OCI-LY3 (cell line): ENCODE measurements around the gene SDR42E1.

Experiments used
- H2AFZ ChIP-seq: fragments of 200-600, 300-600 bp; shearing (Covaris generic); 2 replicates; pipeline ENCODE4 v1.6.0; 2014; ENCODE audit warnings: antibody characterized with exemption, low read depth, low read length
- H3K27ac ChIP-seq: fragments of 200-600, 300-600 bp; sonication (generic); 2 replicates; pipeline ENCODE4 v1.5.1; 2014; ENCODE audit warnings: mild to moderate bottlenecking, low read length, moderate library complexity, mixed read lengths
- H3K27me3 ChIP-seq: fragments of 200-600, 300-600 bp; sonication (generic); 2 replicates; pipeline ENCODE4 v1.6.1; 2014; ENCODE audit warnings: low read depth, low read length, mixed read lengths
- H3K36me3 ChIP-seq: fragments of 200-600, 300-600 bp; sonication (generic); replicated peaks from 2 replicates; pipeline ENCODE3; 2014; ENCODE audit warnings: low read depth, low read length, mixed read lengths
- H3K4me1 ChIP-seq: fragments of 300-600, 200-600 bp; sonication (generic); 2 replicates; pipeline ENCODE4 v1.6.1; 2014; ENCODE audit warnings: low read length, mixed read lengths
- H3K4me2 ChIP-seq: fragments of 200-600, 300-600 bp; sonication (generic); 2 replicates; pipeline ENCODE4 v1.6.1; 2014; ENCODE audit warnings: low read length, mixed read lengths
- H3K4me3 ChIP-seq: fragments of 300-600, 200-600 bp; sonication (generic); 2 replicates; pipeline ENCODE4 v1.5.1; 2014; ENCODE audit warnings: antibody characterized with exemption, mild to moderate bottlenecking, low read length, moderate library complexity
- H3K79me2 ChIP-seq: fragments of 300-600, 200-600 bp; shearing (Covaris generic); 2 replicates; pipeline ENCODE4 v1.6.1; 2014; ENCODE audit warnings: mild to moderate bottlenecking, low read length, mixed read lengths
- H3K9ac ChIP-seq: fragments of 300-600, 200-600 bp; shearing (Covaris generic); 2 replicates; pipeline ENCODE4 v1.6.0; 2014; ENCODE audit warnings: mild to moderate bottlenecking, low read length, moderate library complexity
- H3K9me3 ChIP-seq: fragments of 200-600, 300-600 bp; shearing (Covaris generic); 2 replicates; pipeline ENCODE4 v1.6.1; 2014; ENCODE audit warnings: low read length, mixed read lengths; ENCODE audit not compliant: insufficient read depth
- H4K20me1 ChIP-seq: fragments of 200-600, 300-600 bp; sonication (generic); 2 replicates; pipeline ENCODE4 v1.6.1; 2016; ENCODE audit warnings: low read length, mixed read lengths; ENCODE audit not compliant: insufficient read depth
- EZH2phosphoT487 ChIP-seq: fragments of 200-600 bp; shearing (Covaris generic); IDR thresholded peaks from 2 replicates; pipeline ENCODE4 v1.6.1; 2018; ENCODE audit warnings: antibody characterized with exemption, mixed run types, low read depth
- TF ChIP-seq, protein P1 (sequence below): fragments of 200-600, 300-600 bp; sonication (generic); IDR thresholded peaks from 2 replicates; pipeline ENCODE4 v1.5.1; 2014; ENCODE audit warnings: antibody characterized with exemption, low read length, low read depth

Gene SDR42E1, protein sequence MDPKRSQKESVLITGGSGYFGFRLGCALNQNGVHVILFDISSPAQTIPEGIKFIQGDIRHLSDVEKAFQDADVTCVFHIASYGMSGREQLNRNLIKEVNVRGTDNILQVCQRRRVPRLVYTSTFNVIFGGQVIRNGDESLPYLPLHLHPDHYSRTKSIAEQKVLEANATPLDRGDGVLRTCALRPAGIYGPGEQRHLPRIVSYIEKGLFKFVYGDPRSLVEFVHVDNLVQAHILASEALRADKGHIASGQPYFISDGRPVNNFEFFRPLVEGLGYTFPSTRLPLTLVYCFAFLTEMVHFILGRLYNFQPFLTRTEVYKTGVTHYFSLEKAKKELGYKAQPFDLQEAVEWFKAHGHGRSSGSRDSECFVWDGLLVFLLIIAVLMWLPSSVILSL

DNA sequence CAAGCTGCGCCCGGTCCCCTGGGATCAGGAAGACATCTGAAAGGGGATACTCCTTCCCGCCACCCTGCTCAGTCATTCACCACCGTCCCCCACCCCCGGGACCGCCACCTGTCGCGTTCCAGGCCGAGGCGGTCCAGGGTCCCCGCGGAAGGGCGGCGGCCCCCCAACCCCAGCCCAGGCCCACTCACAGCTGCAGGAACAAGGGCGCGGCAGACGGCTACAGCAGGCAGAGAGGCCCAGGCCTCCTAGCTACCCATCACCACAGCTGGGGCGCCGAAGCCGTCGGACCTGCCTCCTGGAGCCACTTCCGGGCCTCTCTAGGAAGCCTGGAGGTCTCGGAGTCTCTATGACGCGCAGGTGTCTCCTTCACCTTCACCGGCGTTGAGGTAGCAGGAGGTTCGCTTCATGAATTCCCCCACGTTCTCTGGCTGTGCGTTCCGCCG lies at the start of gene SDR42E1:
SDR42E1 (minus strand) TSS at position 272 of the 443 bp plus-strand sequence. CDS start 10,612 bp downstream, outside the sequence.
- TF ChIP-seq, protein P1, sequence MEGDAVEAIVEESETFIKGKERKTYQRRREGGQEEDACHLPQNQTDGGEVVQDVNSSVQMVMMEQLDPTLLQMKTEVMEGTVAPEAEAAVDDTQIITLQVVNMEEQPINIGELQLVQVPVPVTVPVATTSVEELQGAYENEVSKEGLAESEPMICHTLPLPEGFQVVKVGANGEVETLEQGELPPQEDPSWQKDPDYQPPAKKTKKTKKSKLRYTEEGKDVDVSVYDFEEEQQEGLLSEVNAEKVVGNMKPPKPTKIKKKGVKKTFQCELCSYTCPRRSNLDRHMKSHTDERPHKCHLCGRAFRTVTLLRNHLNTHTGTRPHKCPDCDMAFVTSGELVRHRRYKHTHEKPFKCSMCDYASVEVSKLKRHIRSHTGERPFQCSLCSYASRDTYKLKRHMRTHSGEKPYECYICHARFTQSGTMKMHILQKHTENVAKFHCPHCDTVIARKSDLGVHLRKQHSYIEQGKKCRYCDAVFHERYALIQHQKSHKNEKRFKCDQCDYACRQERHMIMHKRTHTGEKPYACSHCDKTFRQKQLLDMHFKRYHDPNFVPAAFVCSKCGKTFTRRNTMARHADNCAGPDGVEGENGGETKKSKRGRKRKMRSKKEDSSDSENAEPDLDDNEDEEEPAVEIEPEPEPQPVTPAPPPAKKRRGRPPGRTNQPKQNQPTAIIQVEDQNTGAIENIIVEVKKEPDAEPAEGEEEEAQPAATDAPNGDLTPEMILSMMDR, result no peak
- TF ChIP-seq EZH2phosphoT487, result no peak

DNA sequence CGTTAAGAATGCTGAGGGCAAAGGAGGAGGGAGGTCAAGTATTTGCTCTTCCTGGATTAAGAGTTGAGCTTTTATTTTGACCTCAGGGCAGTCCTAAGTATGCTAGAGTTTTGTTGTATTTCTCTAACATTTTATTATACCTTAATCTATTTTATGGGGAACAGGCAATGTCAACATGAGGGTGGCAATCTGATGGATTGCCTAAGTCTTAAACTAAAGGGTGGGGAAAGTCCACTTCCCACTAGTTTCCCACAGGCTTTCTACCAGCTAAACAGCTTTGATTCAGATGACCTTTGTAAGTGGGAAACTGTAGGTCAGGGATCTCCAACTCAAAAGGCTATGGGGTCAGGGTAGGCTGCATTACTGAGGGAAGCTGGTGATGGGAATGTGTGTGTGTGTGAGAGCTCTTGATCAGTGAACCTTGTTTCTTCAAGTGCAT lies 48.7 kb upstream of the SDR42E1 start:
- Histone ChIP-seq H3K4me1 (no peaks in the 10 kb centered on the region), H4K20me1 (no peaks in the 10 kb centered on the region), H3K27ac (no peak overlapping the region), H3K4me3 (no peak overlapping the region), H3K79me2 (no peaks in the 10 kb centered on the region), H3K36me3 (no peaks in the 10 kb centered on the region), H3K27me3 (peaks cover 53% of the 10 kb centered on the region), H3K9me3 (no peaks in the 10 kb centered on the region), H3K9ac (no peak overlapping the region), H2AFZ (no peak overlapping the region), H3K4me2 (no peak overlapping the region)
- TF ChIP-seq, protein P1, result no peak
- no peak for TF ChIP-seq EZH2phosphoT487

More for the DNA sequence above, at the start of gene SDR42E1:
- Histone ChIP-seq H3K4me2 (peak within 1 kb of the TSS; percentile 84), H3K27me3 (peaks cover 7% of the 10 kb centered on the region; the same call in 1 of the 2 replicates), H4K20me1 (no peaks in the 10 kb centered on the region), H3K36me3 (peaks cover 3% of the 10 kb centered on the region), H3K27ac (no peak within 1 kb of the TSS), H2AFZ (peak within 1 kb of the TSS; percentile 100), H3K4me3 (peak within 1 kb of the TSS; percentile 93), H3K79me2 (no peaks in the 10 kb centered on the region), H3K9ac (peak within 1 kb of the TSS; percentile 69), H3K4me1 (peaks cover 8% of the 10 kb centered on the region; the same call in 1 of the 2 replicates), H3K9me3 (peaks cover 9% of the 10 kb centered on the region; the same call in 1 of the 2 replicates)

DNA sequence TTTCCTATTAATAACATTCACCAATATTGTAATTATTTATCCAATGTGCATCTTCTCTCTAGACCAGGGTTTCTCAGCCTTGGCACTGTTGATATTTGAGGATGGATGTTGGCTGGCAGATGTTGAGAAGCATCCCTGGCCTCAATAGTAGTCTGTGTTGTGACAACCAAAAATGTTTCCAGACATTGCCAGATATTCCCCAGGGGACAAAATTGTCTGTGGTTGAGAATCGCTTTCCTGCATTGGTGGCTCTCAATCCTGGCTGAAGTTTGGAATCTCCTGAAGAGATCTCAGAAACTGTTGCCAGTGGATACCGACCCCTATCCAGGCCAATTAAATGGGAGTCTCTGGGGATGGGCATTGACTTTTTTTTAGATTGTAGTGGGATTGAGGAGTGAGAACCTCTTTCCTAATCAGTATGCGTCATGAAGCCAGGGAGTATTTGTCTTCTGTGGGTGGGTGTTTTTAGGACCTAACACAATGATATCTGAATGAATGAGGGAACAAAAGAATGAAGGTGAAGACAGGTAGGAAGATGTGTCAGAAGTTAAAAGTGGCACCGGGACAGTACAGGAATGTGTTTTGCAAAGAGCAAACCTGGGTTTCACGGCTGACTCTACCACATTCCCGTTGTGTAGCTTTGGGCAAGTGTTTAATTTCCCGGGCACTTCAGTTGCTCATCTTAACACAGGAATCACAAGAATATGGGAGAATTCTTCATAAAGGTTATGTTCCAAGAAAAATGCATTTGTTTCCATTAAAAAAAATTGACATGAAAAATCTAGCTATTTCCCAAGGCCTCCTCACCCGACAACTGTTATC lies 48.1 kb upstream of the SDR42E1 start:
- Histone ChIP-seq H4K20me1 (no peaks in the 10 kb centered on the region), H3K27me3 (peaks cover 47% of the 10 kb centered on the region), H3K9ac (no peak overlapping the region), H2AFZ (no peak overlapping the region), H3K4me1 (no peaks in the 10 kb centered on the region), H3K79me2 (no peaks in the 10 kb centered on the region), H3K36me3 (no peaks in the 10 kb centered on the region), H3K4me2 (no peak overlapping the region), H3K27ac (no peak overlapping the region), H3K4me3 (no peak overlapping the region), H3K9me3 (no peaks in the 10 kb centered on the region)
- no peak for TF ChIP-seq EZH2phosphoT487
- TF ChIP-seq, protein P1, result no peak

DNA sequence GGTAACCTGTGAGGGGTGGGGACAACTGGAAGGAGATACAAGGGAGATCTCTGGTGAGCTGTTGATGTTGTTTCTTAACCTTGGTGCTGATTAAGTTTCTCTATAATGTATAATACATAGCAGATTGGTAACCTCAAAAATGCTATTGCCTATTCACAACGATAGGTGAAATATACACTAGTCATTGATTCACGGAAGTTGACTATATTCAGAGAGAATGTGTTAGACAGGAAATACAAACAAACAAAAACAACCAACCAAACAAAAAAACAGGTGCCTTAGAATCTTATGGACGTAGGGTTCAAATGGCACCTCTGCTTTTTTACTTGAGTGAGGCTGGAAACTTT lies 45.3 kb upstream of the SDR42E1 start:
- Histone ChIP-seq H4K20me1 (no peaks in the 10 kb centered on the region), H3K27me3 (peaks cover 52% of the 10 kb centered on the region), H3K36me3 (no peaks in the 10 kb centered on the region), H3K4me2 (no peak overlapping the region), H3K4me1 (no peaks in the 10 kb centered on the region), H2AFZ (no peak overlapping the region), H3K9me3 (no peaks in the 10 kb centered on the region), H3K79me2 (no peaks in the 10 kb centered on the region), H3K4me3 (no peak overlapping the region), H3K27ac (no peak overlapping the region), H3K9ac (no peak overlapping the region)
- TF ChIP-seq, protein P1, result no peak
- no peak for TF ChIP-seq EZH2phosphoT487
